Amniotic stem cell (primary cell): Measurements from ENCODE around the gene NIPAL3.

Source experiments
- DNase-seq: peaks from one replicate; lab custom pipeline; 2025; lab: John Stamatoyannopoulos, UW

The NIPAL3 gene

DNA sequence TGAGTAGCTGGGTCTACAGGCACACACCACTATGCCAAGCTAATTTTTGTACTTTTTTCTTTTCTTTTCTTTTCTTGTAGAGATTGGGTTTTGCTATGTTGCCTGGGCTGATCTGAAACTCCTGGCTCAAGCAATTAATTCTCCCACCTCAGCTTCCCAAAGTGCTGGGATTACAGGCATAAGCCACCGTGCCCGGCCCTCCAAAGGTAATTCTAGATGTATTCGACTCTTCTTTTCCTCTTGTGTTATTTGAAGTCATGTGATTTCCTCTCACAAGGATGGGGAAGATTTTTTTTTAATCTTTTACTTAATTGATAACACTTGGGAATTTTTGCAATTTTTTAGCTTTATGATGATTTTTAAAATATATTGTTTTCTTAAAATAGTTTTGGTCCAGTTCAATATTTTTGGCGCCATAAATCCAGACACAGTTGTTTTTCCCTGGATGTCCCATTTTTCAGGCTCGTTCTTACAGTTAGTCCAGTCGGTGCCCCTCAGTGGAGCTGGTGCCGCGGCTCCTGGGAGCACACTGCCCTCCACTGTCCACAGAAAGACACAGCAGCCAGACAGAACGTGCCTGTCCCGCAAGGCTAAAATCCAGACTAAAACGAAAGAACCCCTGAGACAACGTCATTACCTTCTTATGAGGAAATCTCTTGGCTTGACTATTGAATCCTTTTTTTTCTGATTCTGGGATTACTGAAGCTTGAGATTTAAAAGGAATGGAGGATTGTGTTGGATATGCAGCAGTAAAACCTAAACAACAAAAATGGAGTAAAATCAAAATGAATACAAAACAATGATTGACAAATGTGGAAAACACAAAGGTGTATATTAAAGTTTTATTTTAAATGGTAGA is 24.4 kb upstream of the NIPAL3 start:
- peak; percentile 78 for DNase-seq

DNA sequence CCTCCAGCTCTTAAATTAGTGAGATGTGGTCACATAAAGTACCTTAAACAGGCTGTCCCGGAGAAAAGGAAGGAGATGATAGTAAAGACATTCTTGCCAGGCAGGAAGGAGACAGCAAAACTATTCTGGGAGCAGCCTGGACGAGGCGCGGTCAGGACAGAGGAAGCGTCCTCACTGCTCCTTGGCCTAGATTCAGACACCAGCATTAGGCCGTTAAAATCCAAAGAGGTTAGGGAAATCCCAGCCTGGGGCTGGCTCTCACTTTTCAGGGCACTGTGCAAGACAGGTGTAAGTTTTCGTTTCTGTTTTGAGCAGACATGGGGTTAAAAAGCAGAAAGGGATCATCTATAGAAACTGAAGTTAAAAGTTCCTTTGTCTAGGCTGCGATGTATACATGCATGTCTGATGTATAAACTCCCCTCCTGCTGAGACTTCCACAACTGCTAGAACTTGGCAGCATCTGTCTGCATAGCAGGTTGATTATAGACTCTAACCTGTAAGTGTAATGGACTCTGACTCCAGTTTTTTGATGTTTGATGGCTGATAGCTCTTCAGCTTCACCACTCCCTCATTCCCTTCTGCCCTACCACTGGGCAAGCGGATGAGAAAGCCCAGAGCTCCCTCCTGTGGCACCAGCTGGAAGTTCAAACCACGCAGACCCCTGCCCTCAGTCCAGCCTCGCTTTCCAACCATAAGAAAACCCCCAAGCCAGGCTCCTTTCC is 23.6 kb upstream of the NIPAL3 start:
- DNase-seq, result no peak

DNA sequence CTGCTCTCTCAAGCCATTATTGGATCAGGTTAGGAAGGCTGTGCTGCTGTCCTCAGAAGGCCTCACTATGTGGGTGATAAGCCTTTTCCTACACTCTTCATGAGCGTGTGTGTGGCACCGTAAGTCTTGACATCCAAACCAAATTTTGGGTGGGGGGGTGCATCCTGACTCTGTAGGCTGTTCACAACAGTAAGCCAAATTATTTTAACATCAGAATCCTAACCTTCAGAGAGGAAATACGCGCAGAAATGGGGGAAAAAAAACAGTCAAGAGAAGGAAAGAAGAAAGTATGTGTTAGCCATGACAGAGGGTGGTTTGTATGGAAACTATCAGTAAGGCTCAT is 23.0 kb upstream of the NIPAL3 start:
- DNase-seq, result no peak

DNA sequence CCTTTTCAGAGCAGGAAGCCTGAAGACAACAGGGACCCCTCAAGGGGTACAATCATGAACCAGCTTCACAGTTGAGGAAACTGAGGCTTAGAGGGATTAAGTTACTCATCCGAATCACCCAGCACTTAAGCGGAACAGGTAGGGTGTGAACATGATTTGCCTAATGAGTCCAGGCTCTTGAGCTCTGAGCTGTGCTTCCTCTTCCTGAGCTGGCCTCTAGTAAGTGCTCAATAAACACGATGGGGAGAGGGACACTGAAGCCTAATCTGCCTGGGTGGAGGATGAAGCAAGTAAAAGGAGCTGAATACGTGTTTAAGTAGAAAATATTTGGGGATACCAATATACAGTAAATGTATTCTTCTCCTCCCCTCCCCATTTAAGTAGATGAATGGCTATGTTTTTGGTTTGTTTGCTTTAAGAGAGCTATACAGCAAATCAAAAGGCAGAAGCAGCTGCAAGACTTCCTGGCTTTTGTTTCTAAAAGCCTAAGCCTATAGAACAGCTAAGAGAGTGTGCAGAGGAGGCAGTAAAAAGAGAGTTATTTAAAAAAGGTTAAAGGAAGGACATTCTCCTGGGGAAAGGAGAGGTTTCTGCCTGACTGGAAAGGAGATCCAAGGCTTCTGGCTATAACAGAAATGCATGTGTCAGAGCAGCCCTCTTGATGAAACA is 22.5 kb upstream of the NIPAL3 start:
- no peak for DNase-seq

DNA sequence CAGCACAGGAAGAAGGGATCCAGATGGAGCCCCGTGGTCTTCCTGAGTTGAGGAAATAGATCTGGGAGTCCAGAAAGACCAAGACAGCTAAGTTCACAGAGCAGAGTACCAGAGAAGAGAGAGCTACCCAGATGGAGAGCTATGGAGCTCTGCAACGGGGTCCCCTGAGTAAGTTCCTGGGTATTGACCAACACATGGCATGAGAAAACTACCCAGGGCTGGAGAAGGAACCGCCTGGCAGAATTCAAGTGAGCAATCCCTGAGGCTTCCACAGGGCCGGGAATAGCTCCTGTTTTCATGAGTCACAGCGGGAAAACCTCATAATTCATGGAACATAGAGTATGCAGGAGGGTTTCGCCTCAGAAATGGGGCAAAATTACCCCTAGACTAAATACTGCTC is 21.7 kb upstream of the NIPAL3 start:
- DNase-seq, result no peak

DNA sequence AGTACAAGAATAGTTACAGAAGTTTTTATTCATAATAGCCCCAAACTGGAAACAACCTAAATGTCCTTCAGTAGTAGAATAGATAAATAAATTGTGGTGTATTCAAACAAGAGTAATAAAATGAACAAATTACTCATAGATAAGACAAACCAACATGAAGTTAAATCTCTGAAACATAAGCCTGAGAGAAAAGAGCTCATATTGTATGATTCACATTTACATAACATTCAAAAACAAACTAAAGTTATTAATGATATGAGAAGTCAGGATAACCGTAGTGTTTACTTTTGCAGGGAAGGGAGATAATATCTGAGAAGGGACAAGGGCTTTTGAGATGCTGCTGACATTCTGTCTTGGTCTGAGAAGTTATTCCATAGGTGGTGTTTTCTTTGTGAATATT is 15.5 kb upstream of the NIPAL3 start:
- no peak for DNase-seq

DNA sequence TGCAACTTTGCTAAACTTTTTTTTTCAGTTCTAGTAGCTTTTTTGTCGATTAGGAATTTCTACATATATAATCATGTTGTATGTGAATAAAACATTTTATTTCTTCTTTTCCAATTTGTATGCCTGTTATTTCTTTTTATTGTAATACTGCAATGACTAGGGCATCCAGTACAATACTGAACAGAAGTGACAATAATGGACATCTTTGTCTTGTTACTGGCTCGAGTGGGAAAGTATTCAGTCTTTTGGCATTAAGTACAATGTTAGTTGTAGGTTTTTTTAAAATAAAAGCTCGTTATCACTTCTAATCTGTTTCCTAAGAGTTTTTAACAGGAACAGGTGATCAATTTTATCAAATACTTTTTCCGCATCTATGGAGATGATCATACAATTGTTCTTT is 11.8 kb upstream of the NIPAL3 start:
- no peak for DNase-seq

DNA sequence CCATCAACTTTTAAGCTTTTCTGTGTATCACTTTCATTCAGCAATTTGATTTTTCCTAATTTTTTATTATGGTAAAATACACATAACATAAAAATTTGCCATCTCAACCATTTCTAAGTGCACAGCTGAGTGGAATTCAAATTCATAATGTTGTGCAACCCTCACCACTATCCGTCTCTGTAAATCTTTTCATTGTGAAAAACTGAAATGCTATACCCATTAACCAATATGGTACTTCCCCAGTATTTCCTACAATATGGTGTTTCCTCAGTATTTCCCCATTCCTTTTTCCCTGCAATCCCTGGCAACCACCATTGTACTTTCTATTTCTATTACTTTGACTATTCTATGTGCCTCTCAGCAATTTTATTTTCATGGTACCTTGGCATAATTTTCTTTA is 8.8 kb upstream of the NIPAL3 start:
- no peak for DNase-seq

DNA sequence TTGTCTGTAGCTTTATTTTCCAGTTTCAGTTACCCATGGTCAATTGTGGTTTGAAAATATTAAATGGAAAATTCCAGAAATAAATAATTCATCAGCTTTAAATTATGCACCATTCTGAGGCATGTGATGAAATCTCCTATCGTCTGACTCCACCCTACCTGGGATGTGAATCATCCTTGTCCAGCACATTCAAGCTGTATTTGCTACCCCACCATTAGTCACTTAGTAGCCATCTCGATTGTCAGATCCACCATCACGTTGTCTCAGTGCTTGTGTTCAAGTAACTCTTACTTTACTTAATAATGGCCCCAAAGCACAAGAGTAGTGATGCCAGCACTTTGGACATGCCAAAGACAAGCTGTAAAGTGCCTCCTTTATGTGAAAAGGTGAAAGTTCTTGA is 6.1 kb upstream of the NIPAL3 start:
- no peak for DNase-seq

DNA sequence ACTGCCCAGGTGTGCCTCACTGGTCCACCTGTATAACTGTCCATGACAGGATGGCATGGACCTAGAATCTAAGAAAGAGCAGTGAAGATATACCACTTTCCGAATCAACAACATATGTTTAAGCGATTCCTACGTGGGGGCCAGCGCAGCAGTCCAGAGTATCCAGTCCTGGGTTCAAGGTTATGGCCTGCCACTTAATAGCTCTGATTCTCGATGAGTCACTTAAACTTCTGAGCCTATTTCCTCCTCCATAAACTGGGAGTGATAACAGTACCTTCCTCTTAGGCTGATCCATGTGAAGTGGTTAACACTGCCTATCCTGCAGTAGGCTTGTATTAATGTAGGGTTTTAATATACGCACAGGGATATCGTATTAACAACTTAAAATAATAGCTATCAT is 4.9 kb upstream of the NIPAL3 start:
- no peak for DNase-seq

DNA sequence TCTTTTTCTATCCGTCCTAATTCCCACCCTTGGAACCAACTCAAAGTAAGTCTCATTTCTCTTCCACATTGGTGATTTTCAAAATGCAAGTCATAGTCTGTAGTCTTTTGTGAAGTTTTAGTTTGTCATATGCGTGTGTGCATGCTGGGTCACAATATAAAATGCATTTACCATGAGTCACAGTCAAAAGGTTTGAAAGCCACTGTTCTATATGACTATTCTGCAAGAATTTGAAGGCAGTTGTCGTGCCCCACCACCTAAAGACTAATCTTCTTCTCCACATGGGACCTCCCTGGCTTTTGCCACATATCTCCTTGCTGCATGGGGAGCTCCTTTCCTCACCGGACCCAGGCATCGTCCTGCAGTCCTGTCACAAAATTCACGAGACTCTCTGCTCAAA is 3.6 kb upstream of the NIPAL3 start:
- DNase-seq, result no peak

DNA sequence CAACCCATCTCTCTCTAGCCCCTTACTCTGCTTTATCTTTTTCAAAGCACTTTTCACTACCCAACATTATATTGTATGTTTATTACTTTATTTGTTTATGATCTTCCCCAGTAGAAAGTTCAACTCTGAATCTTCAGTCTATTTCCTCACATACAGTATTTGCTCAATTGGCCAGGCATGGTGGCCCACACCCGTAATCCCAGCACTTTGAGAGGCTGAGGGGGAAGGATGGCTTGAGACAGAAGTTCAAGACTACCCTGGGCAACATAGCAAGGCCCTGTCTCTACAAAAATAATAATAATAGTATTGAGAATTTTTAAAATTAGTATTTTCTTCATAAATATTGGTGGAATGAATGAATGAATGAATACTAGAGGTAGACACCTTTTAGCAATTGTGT is 3.2 kb upstream of the NIPAL3 start:
- no peak for DNase-seq

DNA sequence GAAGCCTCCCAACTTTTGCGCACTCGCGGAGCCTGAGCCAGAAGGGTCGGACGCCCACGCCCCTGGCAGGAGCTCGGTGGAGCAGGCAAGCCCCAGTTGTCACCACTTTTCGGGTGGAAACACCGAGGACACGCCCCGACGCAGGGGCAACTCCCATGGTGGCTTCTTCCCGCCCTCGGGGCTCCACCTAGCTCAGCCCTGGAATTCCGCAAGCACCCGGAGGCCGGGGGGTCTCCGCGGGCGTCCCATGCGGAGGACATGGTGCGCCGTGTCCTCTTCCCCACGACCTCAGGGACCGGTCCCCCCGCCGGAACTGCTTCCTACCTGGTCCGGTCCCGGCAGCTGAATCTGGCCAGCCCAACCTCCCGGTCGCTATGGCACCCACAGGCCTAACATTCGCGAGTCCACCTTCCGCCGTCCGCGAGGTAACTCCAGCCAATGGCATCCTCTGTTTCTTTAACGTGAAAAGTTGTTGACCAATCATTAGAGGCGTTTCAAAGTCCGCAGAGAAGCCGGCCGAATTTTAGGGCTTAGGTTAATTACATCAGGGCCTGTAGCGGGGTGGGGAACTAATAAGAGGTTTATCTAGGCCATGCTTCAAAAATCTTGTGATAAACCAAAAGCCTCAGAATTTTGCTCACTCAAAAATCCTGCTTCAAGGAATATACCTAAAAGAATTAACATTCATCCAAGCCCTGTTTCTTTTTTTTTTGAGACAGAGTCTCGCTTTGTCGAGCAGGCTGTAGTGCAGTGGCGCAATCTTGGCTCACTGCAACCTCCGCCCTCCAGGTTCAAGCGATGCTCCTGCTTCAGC is 2.0 kb upstream of the NIPAL3 start, which contains the start of gene STPG1:
Gene STPG1, minus strand, starts transcription at position 433 of the 814 bp plus-strand sequence. CDS start 12,394 bp downstream, outside the sequence.
- DNase-seq, result peak; percentile 64

DNA sequence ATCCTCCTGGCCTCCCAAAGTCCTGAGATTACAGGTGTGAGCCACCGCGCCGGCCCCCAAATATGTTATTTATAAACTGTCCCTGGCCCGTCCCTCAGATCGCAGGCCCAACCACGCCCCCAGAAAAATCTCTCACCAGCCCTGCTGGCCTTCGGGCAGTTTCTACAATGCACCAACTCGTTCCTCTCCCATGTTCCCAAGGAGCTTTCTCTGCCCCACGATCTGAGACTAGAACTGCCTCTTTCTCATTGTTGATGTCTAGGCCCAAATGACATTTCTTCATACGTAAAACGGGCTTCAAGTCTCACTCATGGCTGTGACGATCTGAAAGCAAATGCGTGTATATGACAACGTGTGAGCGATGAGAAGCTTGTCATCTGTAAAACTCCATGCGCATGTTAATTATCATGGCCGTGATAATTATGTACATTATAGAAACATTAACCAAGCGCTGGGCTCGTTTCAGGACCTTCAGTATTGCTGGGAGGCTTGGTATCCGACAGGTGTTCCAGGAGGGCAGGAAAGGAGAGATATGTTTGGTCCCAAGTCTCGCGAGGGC is 748 bp upstream of the NIPAL3 start:
- no peak for DNase-seq

DNA sequence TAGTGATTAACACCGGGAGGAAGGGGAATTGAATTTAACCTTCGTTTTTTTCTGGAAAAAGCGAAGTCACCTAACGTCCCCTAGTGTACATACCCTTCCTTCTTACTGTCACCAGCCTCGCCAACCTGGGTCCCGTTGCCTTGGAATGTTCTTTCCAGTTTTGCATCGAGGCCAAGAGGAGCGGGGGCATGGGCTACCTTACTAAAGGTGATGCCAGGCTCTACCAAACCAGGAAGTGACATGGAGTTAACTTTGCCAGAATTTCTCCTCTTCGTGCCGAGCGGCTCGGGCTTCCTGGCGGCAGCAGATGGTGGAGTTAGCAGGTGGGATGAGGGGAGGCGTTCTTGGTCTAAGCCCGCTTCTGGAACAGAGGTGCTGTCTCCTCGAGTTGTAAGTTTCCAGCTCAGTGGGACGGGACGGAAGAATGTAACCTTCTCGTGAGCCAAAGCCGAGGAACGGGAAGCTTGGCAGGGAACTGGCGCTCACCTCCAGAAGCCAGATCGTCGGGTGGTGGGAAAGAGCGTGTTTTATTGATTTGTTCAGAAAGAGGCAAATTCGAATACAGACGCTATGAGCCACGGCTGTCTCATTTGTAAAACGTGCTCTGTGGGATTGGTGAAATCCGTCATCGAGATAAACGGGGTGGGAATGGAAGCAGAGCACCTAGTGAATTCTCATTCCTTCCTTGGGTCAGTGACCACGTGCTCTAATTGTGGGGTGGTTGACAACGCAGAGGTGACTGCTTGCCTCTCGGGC is 486 bp downstream of the NIPAL3 start:
- DNase-seq, result no peak

DNA sequence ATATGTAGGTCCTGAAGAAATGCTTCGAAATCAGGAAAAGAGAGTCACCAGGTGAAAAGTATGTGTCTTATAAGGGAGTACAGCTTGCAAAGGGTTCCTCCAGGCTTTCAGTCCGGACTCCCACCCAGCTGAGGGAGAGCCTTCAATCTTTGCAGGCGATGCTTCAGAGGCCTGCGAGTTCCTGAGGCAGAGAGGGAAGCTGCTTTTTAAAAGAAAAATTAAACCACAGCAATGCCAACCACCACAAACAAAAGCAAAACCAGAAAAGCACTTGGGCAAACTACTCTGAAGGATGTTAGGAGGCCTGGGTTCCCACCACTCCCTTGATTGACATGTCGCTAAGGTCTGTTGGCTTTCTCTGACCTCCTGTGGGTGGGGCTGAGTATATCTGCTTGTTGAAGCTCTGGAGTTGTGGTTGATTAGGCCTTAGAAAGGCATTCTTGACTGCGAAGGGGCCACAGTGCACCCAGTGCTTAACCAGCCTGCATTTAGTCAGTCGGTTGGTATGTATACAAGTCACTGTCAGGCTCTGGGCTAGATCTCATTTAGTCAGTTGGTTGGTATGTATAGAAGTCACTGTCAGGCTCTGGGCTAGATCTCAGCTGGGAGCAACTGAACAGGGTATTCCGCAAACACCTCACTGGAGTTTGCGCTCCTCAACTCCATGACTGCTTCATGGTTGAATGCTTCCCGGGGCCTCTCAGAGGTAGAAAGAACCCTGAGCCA is 1.2 kb downstream of the NIPAL3 start:
- peak; percentile 94 for DNase-seq

DNA sequence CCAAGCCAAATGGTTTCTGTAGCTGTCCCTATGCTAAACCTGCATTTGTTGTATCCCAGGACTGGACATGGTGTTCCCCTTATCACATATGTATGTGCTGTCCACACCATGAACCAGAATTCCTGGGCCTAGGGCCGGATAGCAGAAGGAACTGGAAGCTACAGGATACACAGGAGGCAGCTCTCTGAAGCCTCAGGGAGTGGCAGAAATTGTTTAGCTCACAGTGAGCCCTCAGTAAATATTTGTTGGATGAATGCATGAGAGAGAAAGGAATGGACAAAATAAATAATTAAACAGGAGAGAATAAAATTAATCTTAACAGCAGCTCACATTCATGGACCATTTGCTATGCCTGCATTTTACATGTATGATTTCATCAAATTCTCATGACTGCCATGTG is 2.1 kb downstream of the NIPAL3 start:
- no peak for DNase-seq

DNA sequence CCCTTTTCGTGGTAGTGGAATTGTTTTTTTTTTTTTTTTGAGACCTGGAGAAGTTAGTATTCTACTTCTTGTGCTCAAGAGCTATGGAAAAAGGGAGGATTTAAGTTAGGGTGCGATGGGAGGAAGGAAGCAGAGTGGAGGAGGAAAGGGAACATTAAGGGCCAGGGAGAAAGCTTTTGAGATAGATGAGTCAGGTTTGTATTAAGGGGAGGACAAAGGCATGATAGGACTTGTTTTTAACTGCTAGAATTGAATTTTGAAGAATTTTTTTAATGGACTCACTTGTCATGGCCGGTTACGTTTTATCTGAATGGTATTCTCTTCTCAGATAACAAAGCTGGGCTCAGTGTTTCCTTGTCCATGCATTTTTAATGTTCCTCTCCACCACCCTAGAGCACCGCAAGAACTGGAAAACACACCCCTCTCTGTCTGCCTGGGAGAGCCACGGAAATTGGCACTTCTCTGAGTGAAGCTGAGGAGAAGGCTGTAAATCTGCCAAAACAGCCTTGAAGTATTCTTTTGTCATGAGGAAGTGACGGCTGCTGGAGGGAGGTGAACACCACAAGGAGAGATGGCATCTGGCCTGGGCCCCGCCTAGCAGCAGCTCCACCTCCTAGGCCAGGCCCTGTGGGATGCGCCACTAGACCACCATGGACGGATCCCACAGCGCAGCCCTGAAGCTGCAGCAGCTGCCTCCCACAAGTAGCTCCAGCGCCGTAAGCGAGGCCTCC is 3.5 kb downstream of the NIPAL3 start:
- no peak for DNase-seq

DNA sequence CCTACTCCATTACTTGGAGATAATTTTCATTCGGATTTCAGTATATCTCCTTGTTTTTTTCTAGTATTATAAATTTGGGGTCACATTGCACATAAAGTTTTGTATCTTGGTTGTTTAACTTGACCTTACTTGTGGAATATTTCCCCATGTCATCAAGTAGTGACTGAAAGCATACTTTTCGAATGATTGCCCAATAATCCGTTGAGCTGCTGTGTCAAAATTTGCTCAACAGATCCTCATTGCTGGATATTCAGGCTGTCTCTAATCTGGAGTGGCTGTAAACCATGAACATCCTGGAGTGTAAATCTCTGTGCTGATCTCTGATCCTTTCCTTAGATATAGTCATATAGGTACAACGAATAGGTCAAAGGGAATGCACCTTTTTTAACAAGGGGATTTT is 4.9 kb downstream of the NIPAL3 start:
- DNase-seq, result no peak

DNA sequence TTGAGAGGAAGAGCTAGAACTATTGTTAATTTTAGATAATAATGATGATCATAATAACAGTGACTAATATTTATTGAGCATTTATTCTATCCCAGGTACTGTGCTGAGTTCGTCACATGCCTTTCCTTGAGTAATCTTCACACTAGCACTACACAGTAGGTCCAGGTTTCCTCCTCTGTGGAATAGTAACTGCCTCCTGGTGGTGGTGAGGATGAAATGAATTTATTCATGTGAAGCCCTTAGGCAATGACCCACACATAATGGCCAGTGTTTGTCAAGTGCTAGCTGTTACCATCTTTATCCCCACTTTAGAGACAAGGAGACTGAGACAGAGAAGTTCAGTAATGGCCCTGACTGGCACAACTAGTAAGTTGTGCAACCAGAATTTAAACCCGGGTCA is 5.9 kb downstream of the NIPAL3 start:
- no peak for DNase-seq
